GM18858 (cell line): Measurements from ENCODE around the gene GPR32.
"Not testable (repeated sequence)": the region's sequence is repeated elsewhere in the genome, so short reads cannot be mapped to it uniquely, and the experiment has no call there.

Experiments used
- ATAC-seq: cut with Tn5 transposase; IDR thresholded peaks from one replicate; pipeline ENCODE4 v1.9.1; 2021; ENCODE audit not compliant: unreplicated experiment

GPR32 gene

GRCh38 chr19:50779504-50780457 lies 9.5 kb downstream of the GPR32 start:
- ATAC-seq: no peak

DNA sequence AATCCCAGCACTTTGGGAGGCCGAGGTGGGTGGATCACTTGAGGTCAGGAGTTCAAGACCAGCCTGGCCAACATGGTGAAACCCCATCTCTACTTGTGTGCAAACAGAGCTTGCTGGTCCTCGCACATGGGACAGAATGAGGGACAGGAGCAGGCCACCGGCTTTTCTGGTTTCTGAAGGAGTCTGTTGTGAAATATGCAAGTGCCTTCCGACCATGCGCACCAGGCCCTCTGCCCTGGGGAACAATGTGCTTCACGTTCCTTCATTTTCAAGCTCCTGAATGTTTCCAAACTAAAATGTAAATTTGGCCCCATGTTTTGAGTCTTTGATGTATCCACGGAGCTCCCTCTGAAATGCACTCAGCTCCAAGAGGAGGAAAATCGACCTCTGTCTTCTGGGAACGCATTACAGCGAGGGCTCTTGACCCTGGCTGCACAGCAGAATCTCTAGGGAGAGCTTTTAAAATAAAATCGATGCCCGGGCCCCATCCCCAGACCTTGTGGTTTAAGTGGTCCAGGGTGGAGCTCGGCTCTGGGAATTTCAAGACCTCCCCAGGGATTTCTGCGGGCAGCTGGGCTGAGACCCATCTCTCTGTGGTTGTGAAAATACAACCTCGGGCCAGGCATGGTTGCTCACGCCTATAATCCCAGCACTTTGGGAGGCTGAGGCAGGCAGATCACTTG lies 10.6 kb downstream of the GPR32 start:
- no peak for ATAC-seq

GRCh38 chr19:50783848-50784152 lies 13.5 kb downstream of the GPR32 start:
- not testable (repeated sequence) for ATAC-seq

GRCh38 chr19:50784710-50785109 lies 14.4 kb downstream of the GPR32 start:
- no peak for ATAC-seq

GRCh38 chr19:50785329-50785728 lies 15.1 kb downstream of the GPR32 start:
- no peak for ATAC-seq

DNA sequence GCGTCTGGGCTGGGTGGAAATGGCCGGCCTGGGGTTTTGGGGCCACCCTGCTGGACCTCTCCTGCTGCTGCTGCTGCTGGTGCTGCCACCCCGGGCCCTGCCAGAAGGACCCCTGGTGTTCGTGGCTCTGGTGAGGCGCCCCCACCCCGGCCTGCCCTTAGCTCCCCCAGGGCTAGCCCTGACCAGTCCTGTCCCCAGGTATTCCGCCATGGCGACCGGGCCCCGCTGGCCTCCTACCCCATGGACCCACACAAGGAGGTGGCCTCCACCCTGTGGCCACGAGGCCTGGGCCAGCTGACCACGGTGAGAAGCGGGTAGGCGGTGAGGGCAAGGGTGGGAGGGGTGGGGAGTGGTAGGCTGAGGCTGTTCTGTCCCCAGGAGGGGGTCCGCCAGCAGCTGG lies 20.1 kb downstream of the GPR32 start, which contains the start of gene ACP4:
Gene ACP4 (plus strand): TSS at position 20 of the 400 bp plus-strand sequence. CDS start 0 bp downstream, at position 20.
- ATAC-seq: no peak

GRCh38 chr19:50790922-50791467 lies 20.7 kb downstream of the GPR32 start:
- ATAC-seq: no peak

- ATAC-seq: no peak
Measured at GRCh38 chr19:50791594-50792271, 21.5 kb downstream of the GPR32 start.

DNA sequence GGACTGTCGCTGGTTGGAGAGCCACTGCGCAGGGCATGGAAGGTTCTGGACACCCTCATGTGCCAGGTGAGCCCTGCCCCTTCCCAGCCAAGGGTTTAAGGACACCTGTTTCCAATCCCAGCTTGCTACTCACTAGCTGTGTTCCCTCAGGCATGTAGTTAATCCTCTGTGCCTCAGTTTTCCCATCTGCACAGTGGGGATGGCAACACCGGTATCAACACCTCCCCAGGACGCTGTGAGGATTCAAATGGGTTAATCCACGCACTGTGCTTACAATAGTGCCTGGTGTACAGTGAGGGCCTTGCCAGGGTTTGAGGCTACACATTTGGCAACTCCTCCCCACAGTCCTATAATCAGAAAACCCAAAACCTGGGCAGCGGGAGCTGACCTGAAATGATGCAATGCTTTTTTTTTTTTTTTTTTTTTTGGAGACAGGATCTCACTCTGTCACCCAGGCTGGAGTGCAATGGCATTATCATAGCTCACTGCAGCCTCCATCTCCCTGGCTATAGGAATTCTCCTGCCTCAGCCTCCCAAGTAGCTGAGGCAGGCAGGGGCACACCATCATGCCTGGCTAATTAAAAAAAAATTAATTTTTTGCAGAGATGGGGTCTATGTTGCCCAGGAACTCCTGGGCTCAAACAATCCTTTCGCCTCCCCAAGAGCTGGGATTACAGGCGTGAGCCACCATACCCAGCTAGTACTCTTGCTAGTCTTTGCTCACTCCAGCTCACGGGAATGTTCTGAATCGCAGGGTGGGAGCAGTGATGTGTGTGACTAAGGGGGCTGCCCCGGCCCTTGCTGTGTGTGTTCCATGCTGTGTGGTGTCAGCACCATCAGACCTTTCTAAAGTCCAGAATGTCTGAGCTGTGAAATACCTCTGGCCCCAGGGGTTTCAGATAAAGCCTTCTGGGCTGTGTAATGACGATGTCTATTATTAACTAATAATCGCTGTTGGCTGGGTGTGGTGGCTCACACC lies 22.3 kb downstream of the GPR32 start:
- no peak for ATAC-seq

GRCh38 chr19:50793558-50794065 lies 23.3 kb downstream of the GPR32 start:
- ATAC-seq: no peak

DNA sequence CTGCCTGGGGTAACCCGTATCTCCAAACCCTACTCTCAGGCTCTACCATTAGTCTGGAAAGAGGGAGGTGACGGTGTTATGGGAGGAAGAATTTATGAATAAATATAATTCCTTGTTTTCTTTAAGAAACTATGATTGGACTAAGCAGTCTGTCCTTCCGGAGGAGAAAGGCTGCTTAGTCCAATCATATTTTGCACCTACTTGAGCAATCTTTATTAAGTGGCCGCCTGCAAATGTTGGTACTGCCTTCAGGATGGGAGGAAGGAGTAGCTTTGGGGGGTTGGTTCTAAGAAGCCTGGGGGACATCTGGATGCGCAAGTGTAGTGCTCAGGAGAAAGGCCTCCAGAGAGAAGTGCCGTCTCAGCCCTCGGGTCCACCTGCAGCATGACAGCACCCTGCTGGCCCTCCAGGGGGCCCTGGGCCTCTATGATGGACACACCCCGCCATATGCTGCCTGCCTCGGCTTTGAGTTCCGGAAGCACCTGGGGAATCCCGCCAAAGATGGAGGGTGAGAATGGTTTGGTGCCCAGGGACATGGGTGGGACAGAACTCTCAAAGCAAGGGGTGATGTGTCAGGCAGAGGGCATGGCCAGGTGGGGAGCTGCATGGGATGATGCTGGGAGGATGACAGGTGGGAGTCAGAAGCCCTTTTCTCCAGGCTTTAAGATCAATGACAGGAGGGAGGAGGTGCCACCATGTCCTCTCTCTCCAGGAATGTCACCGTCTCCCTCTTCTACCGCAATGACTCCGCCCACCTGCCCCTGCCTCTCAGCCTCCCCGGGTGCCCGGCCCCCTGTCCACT lies 24.0 kb downstream of the GPR32 start:
- ATAC-seq: no peak

DNA sequence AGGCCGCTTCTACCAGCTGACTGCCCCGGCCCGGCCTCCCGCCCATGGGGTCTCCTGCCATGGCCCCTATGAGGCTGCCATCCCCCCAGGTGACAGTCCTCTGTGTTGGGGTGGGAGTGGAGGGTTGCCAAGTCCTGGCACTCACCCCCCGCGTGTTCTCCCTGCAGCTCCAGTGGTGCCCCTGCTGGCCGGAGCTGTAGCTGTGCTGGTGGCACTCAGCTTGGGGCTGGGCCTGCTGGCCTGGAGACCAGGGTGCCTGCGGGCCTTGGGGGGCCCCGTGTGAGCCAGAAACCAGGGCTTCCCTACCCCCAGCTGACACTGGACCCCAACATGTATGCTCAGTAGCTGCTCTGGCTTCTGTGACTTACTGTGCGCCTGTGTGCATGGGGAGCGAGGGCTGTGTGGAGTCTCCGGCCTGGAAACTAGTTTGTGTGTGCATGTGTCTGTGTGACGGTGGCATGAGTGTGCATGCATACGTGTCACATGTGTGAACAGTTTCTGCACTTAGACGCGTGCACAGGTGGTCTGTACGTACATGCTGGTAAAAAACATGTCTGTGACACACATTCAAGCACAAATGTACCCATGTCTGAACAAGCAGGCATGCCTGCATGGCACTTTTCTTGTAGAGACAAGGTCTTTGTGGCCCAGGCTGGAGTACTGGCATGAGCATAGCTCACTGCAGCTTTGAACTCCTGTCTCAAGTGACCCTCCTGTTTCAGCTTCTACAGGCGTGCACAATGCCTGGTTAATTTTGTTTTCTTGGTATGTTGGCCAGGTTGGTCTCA lies 24.8 kb downstream of the GPR32 start:
- ATAC-seq: no peak

DNA sequence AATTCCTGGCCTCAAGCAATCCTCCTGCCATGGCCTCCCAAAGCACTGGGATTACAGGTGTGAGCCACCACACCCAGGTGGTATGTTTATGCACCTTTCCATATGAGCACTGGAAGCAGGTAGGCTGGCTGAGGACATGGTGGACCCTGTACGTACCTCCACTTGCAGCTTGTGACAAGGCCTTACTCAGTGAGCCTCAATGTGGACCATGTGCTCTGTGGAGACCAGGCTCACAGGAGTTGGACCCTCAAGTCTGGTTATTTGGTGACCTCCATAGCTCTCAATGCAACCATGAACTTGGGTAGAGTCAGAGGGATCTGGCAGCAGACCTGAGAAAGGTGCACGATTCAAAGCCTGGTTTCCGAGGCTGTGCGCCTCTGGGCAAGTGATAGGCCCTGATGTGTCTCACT lies 25.4 kb downstream of the GPR32 start:
- ATAC-seq: no peak

DNA sequence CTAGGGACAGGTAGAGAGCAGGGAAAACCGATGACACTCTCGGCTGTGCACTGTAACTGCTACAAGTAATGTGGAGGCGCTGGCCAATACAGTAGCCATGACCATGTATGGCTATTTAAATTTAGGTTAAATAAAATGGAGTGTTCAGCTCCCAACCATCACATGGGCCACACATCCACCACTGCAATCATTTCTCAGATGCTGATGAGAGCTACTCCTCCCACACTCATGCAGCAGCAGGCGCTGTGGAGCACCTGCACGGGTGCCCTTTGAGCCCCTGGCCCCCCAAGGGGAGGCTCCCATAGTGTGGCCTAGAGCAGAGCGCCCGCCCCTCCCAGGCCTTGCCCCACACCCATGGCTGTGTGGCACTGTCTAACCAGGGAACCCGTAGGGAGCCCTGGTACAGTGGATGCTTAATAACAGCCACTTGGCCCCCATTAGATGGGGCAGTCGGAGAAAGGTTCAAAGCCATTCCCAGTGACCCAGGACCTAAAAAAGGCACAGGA lies 25.9 kb downstream of the GPR32 start:
- ATAC-seq: no peak

GRCh38 chr19:50796634-50797428 lies 26.6 kb downstream of the GPR32 start:
- ATAC-seq: no peak

DNA sequence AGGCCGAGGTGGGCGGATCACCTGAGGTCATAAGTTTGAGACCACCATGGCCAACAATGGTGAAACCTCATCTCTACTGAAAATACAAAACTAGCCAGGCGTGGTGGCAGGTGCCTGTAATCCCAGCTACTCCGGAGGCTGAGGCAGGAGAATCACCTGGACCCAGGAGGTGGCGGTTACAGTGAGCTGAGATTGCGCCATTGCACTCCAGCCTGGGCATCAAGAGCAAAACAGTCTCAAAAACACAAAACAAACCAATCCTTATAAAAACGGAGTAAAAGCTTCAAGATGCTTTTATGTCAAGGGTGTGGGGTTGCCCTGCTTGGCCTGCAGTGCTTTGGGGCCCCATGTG lies 27.1 kb downstream of the GPR32 start:
- ATAC-seq: no peak
